AG10803 (cell line): ENCODE measurements around the gene SLC48A1.
A peak's percentile ranks its signal among the peaks of the same experiment; 100 is the strongest.

ENCODE experiments used
- DNase-seq: peaks from one replicate; pipeline ENCODE4 v3.0.0; 2010; ENCODE audit warnings: low read depth
- H3K4me3 ChIP-seq: 2 replicates; pipeline ENCODE4 v1.5.1; 2011; ENCODE audit warnings: mild to moderate bottlenecking, low read length, control low read depth
- TF ChIP-seq, protein P1 (sequence below): conservative IDR thresholded peaks from 2 replicates; pipeline ENCODE4 v1.5.1; 2011; ENCODE audit warnings: mild to moderate bottlenecking, low read length, control low read depth, inconsistent platforms

SLC48A1 gene

DNA sequence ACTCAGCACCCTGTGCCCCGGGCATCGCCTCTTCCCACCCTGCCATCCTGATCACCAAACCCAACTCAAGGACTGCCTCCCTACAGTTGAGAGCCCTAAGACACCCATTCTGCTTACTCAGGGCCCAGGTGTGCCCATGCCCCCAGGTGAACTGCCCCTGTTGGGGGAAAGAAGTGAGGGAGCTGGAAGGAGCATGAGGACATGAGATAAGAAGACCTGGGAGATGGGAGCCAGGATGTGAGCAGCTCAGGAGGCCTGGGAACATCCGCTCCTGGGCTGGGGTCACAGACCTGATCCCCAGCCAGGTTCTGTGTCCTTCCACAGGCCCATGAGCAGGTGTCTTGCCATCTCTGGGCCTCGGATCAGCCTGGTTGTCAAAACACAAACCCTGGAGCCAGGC is 20.9 kb upstream of the SLC48A1 start:
- TF ChIP-seq, protein P1, sequence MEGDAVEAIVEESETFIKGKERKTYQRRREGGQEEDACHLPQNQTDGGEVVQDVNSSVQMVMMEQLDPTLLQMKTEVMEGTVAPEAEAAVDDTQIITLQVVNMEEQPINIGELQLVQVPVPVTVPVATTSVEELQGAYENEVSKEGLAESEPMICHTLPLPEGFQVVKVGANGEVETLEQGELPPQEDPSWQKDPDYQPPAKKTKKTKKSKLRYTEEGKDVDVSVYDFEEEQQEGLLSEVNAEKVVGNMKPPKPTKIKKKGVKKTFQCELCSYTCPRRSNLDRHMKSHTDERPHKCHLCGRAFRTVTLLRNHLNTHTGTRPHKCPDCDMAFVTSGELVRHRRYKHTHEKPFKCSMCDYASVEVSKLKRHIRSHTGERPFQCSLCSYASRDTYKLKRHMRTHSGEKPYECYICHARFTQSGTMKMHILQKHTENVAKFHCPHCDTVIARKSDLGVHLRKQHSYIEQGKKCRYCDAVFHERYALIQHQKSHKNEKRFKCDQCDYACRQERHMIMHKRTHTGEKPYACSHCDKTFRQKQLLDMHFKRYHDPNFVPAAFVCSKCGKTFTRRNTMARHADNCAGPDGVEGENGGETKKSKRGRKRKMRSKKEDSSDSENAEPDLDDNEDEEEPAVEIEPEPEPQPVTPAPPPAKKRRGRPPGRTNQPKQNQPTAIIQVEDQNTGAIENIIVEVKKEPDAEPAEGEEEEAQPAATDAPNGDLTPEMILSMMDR: no peak
- DNase-seq: no peak
- H3K4me3 ChIP-seq: no peak overlapping the region

DNA sequence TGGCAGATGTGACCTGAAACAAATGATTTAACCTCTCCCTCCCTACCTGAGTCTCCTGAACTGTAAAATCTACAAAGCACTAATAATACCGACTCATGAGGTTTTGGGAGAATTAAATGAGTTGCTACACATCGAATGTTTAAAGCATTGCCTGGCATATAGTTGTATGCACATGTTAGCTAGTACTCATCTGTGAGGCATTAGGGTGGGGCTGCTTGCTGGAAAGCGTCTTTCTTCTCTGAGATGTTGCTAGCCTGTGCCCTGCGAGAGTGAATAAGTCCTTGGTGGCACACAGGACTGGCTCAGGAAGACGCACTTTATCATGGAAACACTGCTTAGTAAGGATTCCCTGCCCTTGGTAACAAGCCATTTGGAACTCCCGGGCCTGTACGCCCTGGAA is 20.5 kb upstream of the SLC48A1 start:
- TF ChIP-seq, protein P1: no peak
- peak; percentile 81 for DNase-seq
- H3K4me3 ChIP-seq: no peak overlapping the region

GRCh38 chr12:47753021-47754001 is 19.7 kb upstream of the SLC48A1 start:
- no peak for DNase-seq
- TF ChIP-seq, protein P1: no peak

GRCh38 chr12:47754126-47754525 is 18.9 kb upstream of the SLC48A1 start:
- DNase-seq: no peak
- no peak overlapping the region for H3K4me3 ChIP-seq
- TF ChIP-seq, protein P1: no peak

More at GRCh38 chr12:47753021-47754001, 19.7 kb upstream of the SLC48A1 start:
- H3K4me3 ChIP-seq: no peak overlapping the region

DNA sequence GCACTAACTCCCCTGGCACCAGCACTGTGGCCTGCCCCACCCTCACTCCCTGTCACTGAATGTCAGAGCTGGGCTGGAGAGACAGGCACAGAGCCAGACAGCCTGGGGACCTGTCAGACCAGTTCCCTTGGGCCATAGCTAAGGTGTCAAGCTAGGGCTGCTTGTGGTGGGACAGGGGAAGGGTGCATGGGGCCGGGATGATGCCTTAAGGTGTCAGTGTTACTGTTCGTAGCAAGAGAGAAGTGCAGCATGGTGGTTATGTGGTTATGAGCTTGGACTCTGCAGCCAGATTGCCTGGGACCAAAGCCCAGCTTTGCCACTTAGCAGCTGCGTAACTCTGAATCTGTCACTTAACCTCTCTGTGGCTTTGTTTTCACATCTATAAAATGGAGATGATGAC is 18.2 kb upstream of the SLC48A1 start:
- DNase-seq: no peak
- no peak overlapping the region for H3K4me3 ChIP-seq
- TF ChIP-seq, protein P1: no peak

DNA sequence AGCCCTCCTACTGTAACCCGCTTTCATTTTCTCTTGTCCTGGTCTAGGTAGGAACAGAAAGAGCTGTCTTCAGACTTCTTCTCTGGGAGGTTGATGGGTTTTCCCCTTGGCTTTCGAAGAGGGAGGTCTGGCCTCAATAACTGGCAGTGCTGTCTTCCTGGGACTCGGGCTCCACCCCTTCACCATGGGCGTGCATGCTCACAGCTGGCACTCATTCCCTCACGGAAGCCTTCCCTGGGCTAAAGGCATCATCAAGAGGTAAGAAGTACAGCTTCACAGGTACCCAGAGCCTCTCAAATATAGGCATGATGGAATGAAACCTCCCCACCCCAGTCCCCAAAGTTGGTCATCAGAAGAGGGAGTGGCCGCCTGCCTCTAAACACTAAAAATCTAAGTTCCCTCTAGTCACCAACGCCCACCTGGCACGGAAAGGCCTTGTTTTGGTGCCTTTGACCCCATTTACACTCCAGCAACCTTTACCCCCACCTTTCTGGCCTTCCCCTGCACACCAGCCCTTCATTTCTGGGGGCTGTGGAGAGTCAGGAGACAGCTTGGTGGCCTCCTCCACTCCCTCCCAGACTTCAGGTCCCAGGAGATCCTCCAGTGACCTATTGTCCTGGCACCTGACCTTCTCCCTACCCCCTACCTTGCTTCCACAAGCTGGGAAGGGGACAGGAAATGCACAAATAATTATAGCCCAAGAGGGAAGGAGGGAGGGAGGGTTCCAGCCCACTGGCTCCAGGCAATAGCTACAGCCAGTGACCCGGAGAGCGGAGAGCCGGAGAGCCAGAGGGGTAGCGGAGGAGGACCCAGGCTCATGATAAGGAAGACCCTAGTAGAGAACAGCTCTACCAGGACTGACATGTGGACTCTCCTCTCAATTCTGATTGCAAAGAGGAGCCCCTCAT is 17.1 kb upstream of the SLC48A1 start:
- H3K4me3 ChIP-seq: no peak overlapping the region
- TF ChIP-seq, protein P1: no peak
- no peak for DNase-seq
